Osteoblast (primary cell): ENCODE data around the gene CLK4. TPM values are rescaled to one million over a fixed set of nuclear protein-coding genes. Genes with fewer than 3 reads are reported as not detected.
A peak's percentile ranks its signal among the peaks of the same experiment; 100 is the strongest.

ENCODE experiments used
- DNase-seq: peaks from one replicate; pipeline ENCODE4 v3.0.0; 2011; ENCODE audit warnings: low spot score, mixed read lengths; ENCODE audit not compliant: insufficient read length; ENCODE audit errors: missing footprints
- H2AFZ ChIP-seq: 2 replicates; pipeline ENCODE4 v1.6.0; 2011; ENCODE audit warnings: mild to moderate bottlenecking, low read length
- H3K27ac ChIP-seq: 2 replicates; pipeline ENCODE4 v1.5.1; 2011; ENCODE audit warnings: mild to moderate bottlenecking, low read depth, low read length, moderate library complexity
- H3K27me3 ChIP-seq: 2 replicates; pipeline ENCODE4 v1.6.0; 2012; ENCODE audit warnings: mild to moderate bottlenecking, control low read depth, inconsistent platforms, low read length, moderate library complexity; ENCODE audit not compliant: insufficient read depth
- H3K36me3 ChIP-seq: 2 replicates; pipeline ENCODE4 v1.5.1; 2011; ENCODE audit warnings: mild to moderate bottlenecking, low read length, control low read depth, moderate library complexity; ENCODE audit not compliant: insufficient read depth
- H3K4me1 ChIP-seq: 2 replicates; pipeline ENCODE4 v1.5.1; 2011; ENCODE audit warnings: mild to moderate bottlenecking, low read length, control low read depth, moderate library complexity; ENCODE audit not compliant: insufficient read depth
- H3K4me2 ChIP-seq: 2 replicates; pipeline ENCODE4 v1.6.0; 2011; ENCODE audit warnings: mild to moderate bottlenecking, low read length; ENCODE audit not compliant: insufficient read depth
- H3K4me3 ChIP-seq: fragments of 200-600 bp; sonication (generic); 3 replicates; pipeline ENCODE4 v1.5.1; 2012; ENCODE audit warnings: mild to moderate bottlenecking, low read length, inconsistent platforms; ENCODE audit not compliant: insufficient read depth
- H3K79me2 ChIP-seq: 2 replicates; pipeline ENCODE4 v1.6.0; 2012; ENCODE audit warnings: mild to moderate bottlenecking, low read length, control low read depth, inconsistent platforms; ENCODE audit not compliant: insufficient read depth
- H3K9me3 ChIP-seq: 2 replicates; pipeline ENCODE4 v1.5.1; 2011; ENCODE audit warnings: low read depth, low read length, control low read depth
- H4K20me1 ChIP-seq: 2 replicates; pipeline ENCODE4 v1.6.0; 2012; ENCODE audit warnings: mild to moderate bottlenecking, low read length, control low read depth; ENCODE audit not compliant: insufficient read depth
- CTCF ChIP-seq: IDR thresholded peaks from 2 replicates; pipeline ENCODE4 v1.5.1; 2011; ENCODE audit warnings: mild to moderate bottlenecking, low read depth, low read length, moderate library complexity; ENCODE audit errors: extremely low read depth
- total RNA-seq: library from RNA; depleted of rRNA; stranded (reverse); fragments of >200 nt; gene quantifications from 2 replicates; pipeline ENCODE4 v1.2.3, GENCODE V29; 2012

CLK4 gene
- 33.3 TPM in 2 replicates for total RNA-seq

GRCh38 chr5:178626484-178627258 lies at the start of gene CLK4:
Gene CLK4 (minus strand): TSS chr5:178627050. CDS start chr5:178623416, 3,634 bp downstream.
- peak within 1 kb of the TSS; percentile 96 for H2AFZ ChIP-seq
- H3K27me3 ChIP-seq = no peaks in the 10 kb centered on the region
- peak within 1 kb of the TSS; percentile 89 for H3K27ac ChIP-seq
- H3K9me3 ChIP-seq = no peaks in the 10 kb centered on the region
- H3K4me1 ChIP-seq = peaks cover 18% of the 10 kb centered on the region
- peaks cover 51% of the 10 kb centered on the region for H3K79me2 ChIP-seq
- peaks cover 14% of the 10 kb centered on the region for H3K36me3 ChIP-seq
- DNase-seq = peak; percentile 96
- H4K20me1 ChIP-seq = peaks cover 27% of the 10 kb centered on the region
- peak within 1 kb of the TSS; percentile 96 for H3K4me3 ChIP-seq
- H3K4me2 ChIP-seq = peak within 1 kb of the TSS; percentile 97
- no peak for TF ChIP-seq CTCF

GRCh38 chr5:178675922-178676321 lies 49.1 kb upstream of the CLK4 start:
- H3K27me3 ChIP-seq = no peaks in the 10 kb centered on the region
- no peaks in the 10 kb centered on the region for H3K36me3 ChIP-seq
- H3K27ac ChIP-seq = no peak overlapping the region
- no peaks in the 10 kb centered on the region for H3K79me2 ChIP-seq
- no peak overlapping the region for H3K4me3 ChIP-seq
- no peak for TF ChIP-seq CTCF
- no peaks in the 10 kb centered on the region for H4K20me1 ChIP-seq
- peaks cover 2% of the 10 kb centered on the region for H3K9me3 ChIP-seq
- no peak overlapping the region for H3K4me2 ChIP-seq
- H3K4me1 ChIP-seq = no peaks in the 10 kb centered on the region
- no peak overlapping the region for H2AFZ ChIP-seq
- peak; percentile 56 for DNase-seq

DNA sequence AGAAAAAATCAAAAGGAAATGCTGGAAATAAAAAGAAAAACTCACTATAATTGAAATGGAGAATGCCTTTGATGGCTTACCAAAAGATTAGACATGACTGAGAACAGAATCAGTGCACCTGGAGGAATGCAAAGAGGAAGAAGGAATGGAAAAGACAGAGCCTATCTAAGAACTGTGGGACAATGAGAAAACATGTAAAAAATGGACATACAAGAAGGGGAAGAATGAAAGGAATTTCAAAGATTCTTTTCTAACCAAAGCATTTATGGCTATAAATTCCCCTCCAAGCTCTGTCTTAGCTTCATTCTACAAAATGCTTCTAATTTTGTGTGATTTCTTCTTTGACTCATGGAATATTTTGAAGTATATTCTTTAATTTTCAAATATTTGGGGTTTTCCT lies 47.5 kb upstream of the CLK4 start:
- no peaks in the 10 kb centered on the region for H3K79me2 ChIP-seq
- no peaks in the 10 kb centered on the region for H3K27me3 ChIP-seq
- peak; percentile 58 for DNase-seq
- H2AFZ ChIP-seq = no peak overlapping the region
- H3K9me3 ChIP-seq = peaks cover 2% of the 10 kb centered on the region
- no peaks in the 10 kb centered on the region for H4K20me1 ChIP-seq
- no peaks in the 10 kb centered on the region for H3K36me3 ChIP-seq
- no peak for TF ChIP-seq CTCF
- H3K4me3 ChIP-seq = no peak overlapping the region
- no peak overlapping the region for H3K4me2 ChIP-seq
- no peak overlapping the region for H3K27ac ChIP-seq
- no peaks in the 10 kb centered on the region for H3K4me1 ChIP-seq

- Histone ChIP-seq H3K9me3 (peaks cover 2% of the 10 kb centered on the region), H4K20me1 (no peaks in the 10 kb centered on the region), H3K27me3 (no peaks in the 10 kb centered on the region), H3K4me1 (no peaks in the 10 kb centered on the region), H3K36me3 (no peaks in the 10 kb centered on the region), H3K4me2 (no peak overlapping the region), H3K27ac (no peak overlapping the region), H3K4me3 (no peak overlapping the region), H2AFZ (no peak overlapping the region), H3K79me2 (no peaks in the 10 kb centered on the region)
- no peak for TF ChIP-seq CTCF
- DNase-seq = no peak
Observed at GRCh38 chr5:178673801-178674295, 47.0 kb upstream of the CLK4 start.
